Neural progenitor cell (in vitro differentiated cells): ENCODE results near the gene ITGA5. TPM values are rescaled to one million over a fixed set of nuclear protein-coding genes. Genes with fewer than 3 reads are reported as not detected.

Source experiments
- DNase-seq: peaks from one replicate; pipeline ENCODE4 v3.0.0-alpha.2; 2016; ENCODE audit warnings: low spot score
- H2AFZ ChIP-seq: fragments of 200-600 bp; sonication (generic); replicated peaks from 2 replicates; pipeline ENCODE4 v1.6.1; 2016; ENCODE audit warnings: antibody characterized with exemption
- H3F3A ChIP-seq: fragments of 200-600 bp; sonication (generic); 2 replicates; pipeline ENCODE4 v1.6.1; 2016; ENCODE audit warnings: antibody characterized with exemption, low read depth
- H3K27ac ChIP-seq: fragments of 200-600 bp; sonication (generic); 2 replicates; pipeline ENCODE4 v1.5.1; 2016; ENCODE audit warnings: mild to moderate bottlenecking
- H3K27me3 ChIP-seq: fragments of 200-600 bp; sonication (generic); 2 replicates; pipeline ENCODE4 v1.6.1; 2016; ENCODE audit warnings: mild to moderate bottlenecking, moderate library complexity
- H3K36me3 ChIP-seq: fragments of 200-600 bp; sonication (generic); 2 replicates; pipeline ENCODE4 v1.5.1; 2016
- H3K4me1 ChIP-seq: fragments of 200-600 bp; sonication (generic); 2 replicates; pipeline ENCODE4 v1.6.1; 2016; ENCODE audit warnings: mixed run types
- H3K4me2 ChIP-seq: fragments of 200-600 bp; sonication (generic); 2 replicates; pipeline ENCODE4 v1.6.1; 2016
- H3K4me3 ChIP-seq: fragments of 200-600 bp; sonication (generic); 2 replicates; pipeline ENCODE4 v1.5.1; 2016
- H3K79me2 ChIP-seq: fragments of 200-600 bp; sonication (generic); 2 replicates; pipeline ENCODE4 v1.6.1; 2016; ENCODE audit warnings: low read depth
- H3K9ac ChIP-seq: fragments of 200-600 bp; sonication (generic); 2 replicates; pipeline ENCODE4 v1.6.1; 2016
- H3K9me3 ChIP-seq: fragments of 200-600 bp; sonication (generic); 2 replicates; pipeline ENCODE4 v1.5.1; 2016; ENCODE audit warnings: low read depth
- H4K20me1 ChIP-seq: fragments of 200-600 bp; sonication (generic); 2 replicates; pipeline ENCODE4 v1.6.1; 2016; ENCODE audit warnings: low read depth
- H3K27ac Mint-ChIP-seq: 3 replicates; pipeline ENCODE4 v1.8.0; 2021; ENCODE audit warnings: mixed read lengths
- H3K27me3 Mint-ChIP-seq: 2 replicates; pipeline ENCODE4 v1.8.0; 2022; ENCODE audit warnings: low read depth, mild to moderate bottlenecking, inconsistent platforms, moderate library complexity, mixed read lengths; ENCODE audit not compliant: insufficient read depth
- H3K36me3 Mint-ChIP-seq: 3 replicates; pipeline ENCODE4 v1.8.0; 2021; ENCODE audit warnings: mixed read lengths
- H3K4me1 Mint-ChIP-seq: 3 replicates; pipeline ENCODE4 v1.8.0; 2021; ENCODE audit warnings: mixed read lengths
- H3K4me3 Mint-ChIP-seq: 3 replicates; pipeline ENCODE4 v1.8.0; 2021; ENCODE audit warnings: mild to moderate bottlenecking, moderate library complexity, mixed read lengths
- H3K9me3 Mint-ChIP-seq: 3 replicates; pipeline ENCODE4 v1.8.0; 2020; ENCODE audit warnings: mixed read lengths
- EZH2 ChIP-seq: fragments of 200-600 bp; sonication (generic); IDR thresholded peaks from 2 replicates; pipeline ENCODE4 v1.6.1; 2017; ENCODE audit warnings: antibody characterized with exemption, mild to moderate bottlenecking, moderate library complexity
- EZH2phosphoT487 ChIP-seq: fragments of 200-600 bp; sonication (generic); IDR thresholded peaks from 2 replicates; pipeline ENCODE4 v1.6.1; 2017; ENCODE audit warnings: antibody characterized with exemption
- total RNA-seq: library from RNA; depleted of rRNA; stranded (reverse); fragments of >200 nt; gene quantifications from 2 replicates; pipeline ENCODE4 v1.2.3, GENCODE V29; 2015; ENCODE audit warnings: low replicate concordance
- TF ChIP-seq, protein P1 (sequence below): fragments of 200-600 bp; sonication (generic); IDR thresholded peaks from 2 replicates; pipeline ENCODE4 v1.5.1; 2017; ENCODE audit warnings: antibody characterized with exemption, mild to moderate bottlenecking

The ITGA5 gene
- total RNA-seq, 1 donor from 2014 or later: 37.7 TPM

DNA sequence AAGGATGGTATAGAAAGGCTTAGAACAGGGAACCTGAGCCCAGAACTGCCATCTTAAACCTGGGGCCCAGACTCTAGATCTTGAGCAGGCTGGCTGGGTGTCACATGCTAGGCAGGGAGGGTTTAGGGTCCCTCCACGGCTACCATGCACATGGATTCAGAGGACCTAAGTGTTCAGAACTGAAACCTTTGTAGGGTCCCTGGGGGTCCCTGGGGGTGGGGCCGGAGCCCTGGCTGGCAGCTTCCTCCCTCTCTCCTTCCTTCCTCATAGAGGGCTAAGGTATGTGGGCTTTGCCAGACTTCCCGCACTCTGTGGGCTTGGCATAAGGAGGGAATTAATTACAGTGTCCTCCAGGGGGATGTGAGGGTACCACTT, 29.9 kb downstream of the ITGA5 start:
- Histone ChIP-seq H3F3A (peaks cover 67% of the 10 kb centered on the region), H2AFZ (no peak overlapping the region), H3K9ac (no peak overlapping the region), H3K79me2 (peaks cover 29% of the 10 kb centered on the region), H3K9me3 (no peaks in the 10 kb centered on the region), H4K20me1 (peaks cover 37% of the 10 kb centered on the region), H3K4me3 (no peak overlapping the region), H3K27me3 (no peaks in the 10 kb centered on the region), H3K27ac (peak overlapping the region; percentile 55), H3K4me2 (peak overlapping the region; percentile 41), H3K36me3 (no peaks in the 10 kb centered on the region), H3K4me1 (peaks cover 88% of the 10 kb centered on the region)
- no peak for DNase-seq
- Mint-ChIP-seq H3K27me3 (no peaks in the 10 kb centered on the region), H3K4me1 (peaks cover 78% of the 10 kb centered on the region), H3K4me3 (peak overlapping the region; percentile 23), H3K36me3 (no peaks in the 10 kb centered on the region), H3K27ac (no peak overlapping the region), H3K9me3 (no peaks in the 10 kb centered on the region)
- TF ChIP-seq, protein P1, sequence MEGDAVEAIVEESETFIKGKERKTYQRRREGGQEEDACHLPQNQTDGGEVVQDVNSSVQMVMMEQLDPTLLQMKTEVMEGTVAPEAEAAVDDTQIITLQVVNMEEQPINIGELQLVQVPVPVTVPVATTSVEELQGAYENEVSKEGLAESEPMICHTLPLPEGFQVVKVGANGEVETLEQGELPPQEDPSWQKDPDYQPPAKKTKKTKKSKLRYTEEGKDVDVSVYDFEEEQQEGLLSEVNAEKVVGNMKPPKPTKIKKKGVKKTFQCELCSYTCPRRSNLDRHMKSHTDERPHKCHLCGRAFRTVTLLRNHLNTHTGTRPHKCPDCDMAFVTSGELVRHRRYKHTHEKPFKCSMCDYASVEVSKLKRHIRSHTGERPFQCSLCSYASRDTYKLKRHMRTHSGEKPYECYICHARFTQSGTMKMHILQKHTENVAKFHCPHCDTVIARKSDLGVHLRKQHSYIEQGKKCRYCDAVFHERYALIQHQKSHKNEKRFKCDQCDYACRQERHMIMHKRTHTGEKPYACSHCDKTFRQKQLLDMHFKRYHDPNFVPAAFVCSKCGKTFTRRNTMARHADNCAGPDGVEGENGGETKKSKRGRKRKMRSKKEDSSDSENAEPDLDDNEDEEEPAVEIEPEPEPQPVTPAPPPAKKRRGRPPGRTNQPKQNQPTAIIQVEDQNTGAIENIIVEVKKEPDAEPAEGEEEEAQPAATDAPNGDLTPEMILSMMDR: no peak
- TF ChIP-seq EZH2phosphoT487 (no peak), EZH2 (no peak)

DNA sequence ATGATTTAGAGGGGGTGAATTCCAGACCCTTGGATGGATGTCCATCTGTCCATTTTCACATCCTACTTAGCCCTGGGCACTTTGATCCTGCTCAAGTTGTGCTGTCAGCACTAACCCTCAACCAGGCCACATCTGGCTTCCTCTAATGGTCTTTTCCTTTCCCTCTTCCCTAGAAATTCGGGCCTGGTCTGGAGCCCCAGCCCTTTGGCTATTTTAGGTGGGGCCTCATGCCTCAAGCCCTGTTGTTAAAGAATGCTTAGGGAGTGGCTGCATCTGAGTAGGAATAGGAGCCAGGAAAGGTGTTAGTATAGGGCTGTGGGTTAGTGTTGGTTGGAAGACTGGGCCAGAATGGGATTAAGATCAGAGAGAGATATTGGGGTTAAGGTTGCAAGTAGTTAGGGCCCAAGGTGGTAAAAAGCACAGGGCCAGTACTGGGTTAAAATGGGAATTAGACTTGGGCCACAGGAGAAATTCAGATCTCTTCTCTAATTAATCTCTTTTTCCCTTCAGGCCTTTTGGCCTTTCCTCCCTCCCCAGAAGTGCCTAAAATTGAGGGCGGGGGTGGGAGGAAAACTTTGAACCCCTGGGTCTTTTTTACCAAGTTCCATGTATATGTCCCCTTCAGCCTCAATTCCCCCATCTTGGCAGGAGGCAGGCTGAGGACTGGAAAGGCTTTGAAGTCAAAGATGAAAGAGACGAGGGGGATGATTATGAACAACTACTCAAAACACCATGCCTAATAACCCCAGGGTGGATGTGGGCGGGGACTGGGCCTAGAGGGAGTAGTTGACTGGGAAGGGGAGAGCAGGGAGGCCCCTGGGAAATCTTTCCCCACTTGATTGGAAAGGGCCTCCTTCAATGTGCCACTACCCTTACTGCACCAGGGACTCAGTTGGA, 30.6 kb downstream of the ITGA5 start:
- H3K4me2 ChIP-seq: peak overlapping the region; percentile 41
- H3K4me3 ChIP-seq: no peak overlapping the region
- no peak for DNase-seq
- peak overlapping the region; percentile 51 for H3K27ac Mint-ChIP-seq
- H3K9ac ChIP-seq: no peak overlapping the region
- TF ChIP-seq EZH2phosphoT487: no peak
- no peak for TF ChIP-seq EZH2
- TF ChIP-seq, protein P1: no peak
- no peak overlapping the region for H2AFZ ChIP-seq
- H3K36me3 Mint-ChIP-seq: no peaks in the 10 kb centered on the region
- peaks cover 85% of the 10 kb centered on the region for H3K4me1 ChIP-seq
- H3F3A ChIP-seq: peaks cover 61% of the 10 kb centered on the region
- H3K27me3 ChIP-seq: no peaks in the 10 kb centered on the region
- H4K20me1 ChIP-seq: peaks cover 39% of the 10 kb centered on the region
- H3K27ac ChIP-seq: peak overlapping the region; percentile 77
- no peaks in the 10 kb centered on the region for H3K9me3 ChIP-seq
- peaks cover 75% of the 10 kb centered on the region for H3K4me1 Mint-ChIP-seq
- no peaks in the 10 kb centered on the region for H3K9me3 Mint-ChIP-seq
- H3K79me2 ChIP-seq: peaks cover 29% of the 10 kb centered on the region
- H3K27me3 Mint-ChIP-seq: no peaks in the 10 kb centered on the region
- H3K4me3 Mint-ChIP-seq: peak overlapping the region; percentile 23
- no peaks in the 10 kb centered on the region for H3K36me3 ChIP-seq

DNA sequence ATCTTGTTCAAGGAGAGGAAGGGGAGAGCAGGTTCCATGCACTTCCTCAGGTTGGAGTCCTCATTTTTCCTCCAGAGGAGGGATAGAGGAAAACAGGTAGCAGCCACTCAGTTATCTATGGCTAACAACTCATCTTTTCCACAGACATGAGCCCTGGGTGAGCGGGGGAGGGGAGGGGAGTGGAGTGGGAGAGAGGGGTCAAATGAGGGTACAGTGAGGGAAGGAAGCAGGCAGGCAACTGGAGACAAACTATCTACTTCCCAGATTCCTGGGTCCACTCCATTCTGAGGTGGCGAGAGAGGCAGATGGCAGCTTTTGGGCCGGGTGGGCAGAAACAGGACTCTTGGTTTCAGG, 32.0 kb downstream of the ITGA5 start:
- peaks cover 29% of the 10 kb centered on the region for H3K79me2 ChIP-seq
- no peak overlapping the region for H3K4me3 Mint-ChIP-seq
- peaks cover 42% of the 10 kb centered on the region for H4K20me1 ChIP-seq
- no peaks in the 10 kb centered on the region for H3K9me3 Mint-ChIP-seq
- H3K4me1 ChIP-seq: peaks cover 71% of the 10 kb centered on the region
- peaks cover 55% of the 10 kb centered on the region for H3F3A ChIP-seq
- H3K4me3 ChIP-seq: no peak overlapping the region
- H3K9ac ChIP-seq: no peak overlapping the region
- peak overlapping the region; percentile 5 for H3K27ac ChIP-seq
- no peak overlapping the region for H3K27ac Mint-ChIP-seq
- peaks cover 68% of the 10 kb centered on the region for H3K4me1 Mint-ChIP-seq
- no peaks in the 10 kb centered on the region for H3K36me3 ChIP-seq
- no peak for DNase-seq
- no peak overlapping the region for H2AFZ ChIP-seq
- H3K27me3 Mint-ChIP-seq: no peaks in the 10 kb centered on the region
- no peaks in the 10 kb centered on the region for H3K27me3 ChIP-seq
- TF ChIP-seq EZH2phosphoT487 (no peak), EZH2 (no peak)
- TF ChIP-seq, protein P1: no peak
- no peaks in the 10 kb centered on the region for H3K9me3 ChIP-seq
- H3K4me2 ChIP-seq: peak overlapping the region; percentile 85
- peaks cover 3% of the 10 kb centered on the region for H3K36me3 Mint-ChIP-seq
